PC-3 (cell line): ENCODE results near the gene ANG.

Source experiments
- CTCF ChIP-seq: fragments of 300-600 bp; sonication (generic); conservative IDR thresholded peaks from 2 replicates; pipeline ENCODE4 v1.5.1; 2017; ENCODE audit warnings: antibody characterized with exemption, low read depth, mild to moderate bottlenecking, low read length
- EZH2 ChIP-seq: fragments of 300-600 bp; sonication (generic); IDR thresholded peaks from one replicate; pipeline ENCODE4 v1.6.1; 2017; ENCODE audit warnings: antibody characterized with exemption, mild to moderate bottlenecking, low read length; ENCODE audit not compliant: unreplicated experiment
- EZH2phosphoT487 ChIP-seq: fragments of 300-600 bp; sonication (generic); IDR thresholded peaks from 2 replicates; pipeline ENCODE4 v1.6.1; 2018; ENCODE audit warnings: mild to moderate bottlenecking, antibody characterized with exemption, low read length, borderline replicate concordance

GRCh38 chr14:20714593-20715250 lies 26.2 kb downstream of the ANG start:
- TF ChIP-seq CTCF (no peak), EZH2 (no peak), EZH2phosphoT487 (no peak)
